GM20000 (cell line): ENCODE data around the gene FMR1NB.

Experiments used
- DNase-seq: peaks from one replicate; pipeline ENCODE4 v3.0.0; 2012; ENCODE audit warnings: low spot score
- CTCF ChIP-seq: IDR thresholded peaks from 2 replicates; pipeline ENCODE4 v1.5.1; 2012; ENCODE audit warnings: mild to moderate bottlenecking, control low read depth; ENCODE audit errors: extremely low read depth, missing control alignments

FMR1NB gene

GRCh38 chrX:148035380-148035779 lies 54.2 kb downstream of the FMR1NB start:
- no peak for TF ChIP-seq CTCF
- DNase-seq, result no peak

- no peak for TF ChIP-seq CTCF
- no peak for DNase-seq
Observed at GRCh38 chrX:148037020-148037419, 55.9 kb downstream of the FMR1NB start.

- DNase-seq, result no peak
Observed at GRCh38 chrX:148043271-148043855, 62.2 kb downstream of the FMR1NB start.

GRCh38 chrX:148047200-148047599 lies 66.1 kb downstream of the FMR1NB start:
- TF ChIP-seq CTCF, result no peak
- DNase-seq, result no peak

More at GRCh38 chrX:148043271-148043855, 62.2 kb downstream of the FMR1NB start:
- TF ChIP-seq CTCF, result no peak

GRCh38 chrX:148049441-148049840 lies 68.3 kb downstream of the FMR1NB start:
- DNase-seq, result peak; percentile 21
- no peak for TF ChIP-seq CTCF

- DNase-seq, result no peak
- no peak for TF ChIP-seq CTCF
Observed at GRCh38 chrX:148051973-148052372, 70.8 kb downstream of the FMR1NB start.

GRCh38 chrX:148067285-148067684 lies 86.1 kb downstream of the FMR1NB start:
- DNase-seq, result no peak

More at GRCh38 chrX:148067285-148067684, 86.1 kb downstream of the FMR1NB start:
- no peak for TF ChIP-seq CTCF
